CD4-positive, alpha-beta T cell treated with Interleukin-15 for 1 hour (primary cell): Measurements from ENCODE around the gene GNE.
"Not testable (repeated sequence)": the region's sequence is repeated elsewhere in the genome, so short reads cannot be mapped to it uniquely, and the experiment has no call there.

Experiments
- DNase-seq: peaks from one replicate; pipeline ENCODE4 v3.0.0-alpha.2; 2020

GNE gene, protein sequence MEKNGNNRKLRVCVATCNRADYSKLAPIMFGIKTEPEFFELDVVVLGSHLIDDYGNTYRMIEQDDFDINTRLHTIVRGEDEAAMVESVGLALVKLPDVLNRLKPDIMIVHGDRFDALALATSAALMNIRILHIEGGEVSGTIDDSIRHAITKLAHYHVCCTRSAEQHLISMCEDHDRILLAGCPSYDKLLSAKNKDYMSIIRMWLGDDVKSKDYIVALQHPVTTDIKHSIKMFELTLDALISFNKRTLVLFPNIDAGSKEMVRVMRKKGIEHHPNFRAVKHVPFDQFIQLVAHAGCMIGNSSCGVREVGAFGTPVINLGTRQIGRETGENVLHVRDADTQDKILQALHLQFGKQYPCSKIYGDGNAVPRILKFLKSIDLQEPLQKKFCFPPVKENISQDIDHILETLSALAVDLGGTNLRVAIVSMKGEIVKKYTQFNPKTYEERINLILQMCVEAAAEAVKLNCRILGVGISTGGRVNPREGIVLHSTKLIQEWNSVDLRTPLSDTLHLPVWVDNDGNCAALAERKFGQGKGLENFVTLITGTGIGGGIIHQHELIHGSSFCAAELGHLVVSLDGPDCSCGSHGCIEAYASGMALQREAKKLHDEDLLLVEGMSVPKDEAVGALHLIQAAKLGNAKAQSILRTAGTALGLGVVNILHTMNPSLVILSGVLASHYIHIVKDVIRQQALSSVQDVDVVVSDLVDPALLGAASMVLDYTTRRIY

DNA sequence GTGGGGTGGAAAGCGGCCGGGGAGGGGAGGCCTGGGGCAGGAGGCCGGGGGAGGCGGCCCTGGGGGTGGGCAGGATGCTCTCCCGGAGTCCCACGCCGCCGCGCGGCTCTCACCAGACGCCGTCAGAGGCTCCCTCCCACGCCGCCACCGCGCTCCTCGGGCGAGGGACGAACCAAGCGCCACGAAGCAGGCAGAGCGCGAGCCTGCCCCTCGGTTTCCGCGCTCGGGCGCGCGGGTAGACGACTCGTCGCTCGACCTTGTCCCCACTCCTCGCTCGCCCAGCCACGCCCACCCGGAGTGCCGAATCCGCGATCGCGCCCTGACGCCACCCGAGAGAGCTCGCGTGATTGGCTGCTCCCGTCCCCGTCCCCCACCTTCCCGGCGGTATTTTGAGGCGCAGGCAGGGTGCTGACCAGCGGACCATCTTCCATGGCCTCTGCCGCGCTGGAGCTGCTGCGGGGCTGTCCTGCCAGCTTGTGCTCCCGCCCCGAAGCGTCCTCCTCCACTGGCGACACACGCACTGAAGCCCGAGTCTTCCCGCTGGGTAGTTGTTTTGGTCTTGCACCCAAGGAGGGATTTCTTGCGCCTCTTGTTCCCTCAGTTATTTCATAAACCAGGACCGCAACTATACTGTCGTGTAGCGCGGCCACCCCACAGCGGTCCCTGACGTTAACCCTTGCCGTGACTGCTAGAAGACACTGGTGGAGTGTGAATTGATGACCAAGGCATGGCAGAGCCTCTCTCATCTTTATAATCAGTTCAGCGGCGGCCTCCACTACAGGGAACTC is at the start of gene GNE:
GNE (minus strand) TSS at position 241 of the 788 bp plus-strand sequence. CDS start 9,093 bp downstream, outside the sequence.
- peak; percentile 95 for DNase-seq

DNA sequence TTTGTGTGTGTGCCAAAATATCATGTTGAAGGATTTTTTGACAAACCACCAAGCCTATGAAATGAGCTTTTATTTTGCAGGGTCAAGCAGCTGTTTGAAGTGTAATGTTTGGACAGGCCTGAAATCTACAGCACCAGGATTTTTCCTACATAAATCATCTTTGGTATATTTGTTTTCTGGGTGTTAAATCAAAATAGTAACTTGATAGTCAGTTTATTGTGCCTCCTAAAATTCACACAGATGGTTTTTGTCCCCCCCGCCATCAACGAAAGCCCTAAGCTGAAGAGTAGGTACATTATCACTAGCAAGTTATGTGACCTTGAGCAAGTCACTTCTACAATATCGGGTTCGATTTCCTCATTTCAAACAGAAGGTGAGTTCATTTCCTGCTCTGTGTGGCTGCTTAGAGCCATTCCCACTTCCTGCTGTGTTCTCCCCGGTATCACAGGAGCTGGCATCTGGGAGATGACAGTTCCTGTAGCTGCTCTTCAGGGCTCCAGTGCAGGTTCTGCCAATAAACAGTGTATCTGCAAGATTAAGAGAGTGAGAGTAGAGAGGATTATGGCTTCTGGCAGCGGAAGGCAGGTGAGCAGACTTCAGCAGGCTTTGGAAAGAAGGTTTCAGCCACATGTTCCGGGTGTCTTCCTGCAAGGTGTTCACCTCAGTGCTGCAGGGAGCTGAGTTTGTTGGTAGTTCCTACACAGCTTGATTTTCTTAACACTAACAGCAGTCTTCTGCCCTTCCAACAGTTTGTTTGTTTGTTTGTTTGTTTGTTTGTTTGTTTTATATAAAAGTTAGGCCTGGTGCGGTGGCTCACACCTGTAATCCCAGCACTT is 48.4 kb upstream of the GNE start:
- no peak for DNase-seq

DNA sequence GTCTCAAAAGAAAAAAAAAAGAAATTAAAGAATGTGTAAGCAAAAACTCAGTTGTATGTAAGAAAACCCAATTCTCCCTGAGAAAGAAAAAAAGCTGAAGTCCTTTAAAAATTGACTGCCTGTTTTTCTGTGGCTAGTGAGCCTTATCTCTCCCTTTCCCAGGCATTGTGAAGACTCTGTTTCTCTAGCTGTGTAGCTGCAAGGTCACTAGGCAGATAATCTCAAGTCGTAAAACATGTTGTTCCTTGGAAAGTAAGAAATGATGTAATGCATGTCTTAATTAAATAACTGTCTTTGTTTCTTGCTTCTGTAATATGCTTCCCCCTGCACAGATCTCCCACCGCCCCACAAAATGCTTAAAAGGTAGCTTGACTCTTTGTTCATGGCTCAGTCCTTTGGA is 46.1 kb upstream of the GNE start:
- not testable (repeated sequence) for DNase-seq

DNA sequence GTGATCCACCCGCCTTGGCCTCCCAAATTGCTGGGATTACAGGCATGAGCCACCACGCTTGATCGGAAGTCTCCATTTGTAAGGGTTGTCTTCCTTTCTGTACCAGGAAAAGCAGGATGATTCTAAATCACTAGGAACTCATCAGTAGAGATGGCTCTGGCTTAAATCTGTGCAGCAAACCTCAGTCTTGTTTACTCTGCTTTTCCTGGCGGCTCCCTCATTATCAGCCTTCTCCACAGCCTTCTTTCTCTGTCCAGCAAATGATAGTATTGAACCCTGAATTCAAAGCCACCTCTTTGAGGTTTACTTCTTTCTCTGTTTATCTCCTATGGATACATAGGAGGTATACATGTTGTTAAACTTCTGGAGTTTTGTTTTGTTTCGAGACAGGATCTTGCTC is 43.0 kb upstream of the GNE start:
- DNase-seq, result no peak

DNA sequence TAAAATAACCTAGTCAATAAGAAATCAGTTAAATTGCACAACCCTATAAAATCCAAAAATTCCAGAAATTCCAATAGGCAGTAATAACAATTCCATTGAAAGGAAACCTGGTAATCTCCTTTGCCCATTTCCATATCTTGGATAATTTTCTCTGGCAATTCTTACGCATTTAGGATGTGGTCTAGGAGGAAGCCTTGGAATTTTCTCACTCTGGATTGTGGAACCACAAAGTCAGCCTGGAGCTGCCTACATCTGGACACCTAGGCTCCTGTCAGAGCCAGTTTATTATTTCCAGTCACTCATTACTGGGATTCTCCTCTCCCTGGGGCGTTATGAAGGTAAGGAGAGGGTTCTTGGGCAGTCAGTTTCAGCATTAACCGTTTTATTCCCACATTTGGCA is 40.3 kb upstream of the GNE start:
- no peak for DNase-seq

DNA sequence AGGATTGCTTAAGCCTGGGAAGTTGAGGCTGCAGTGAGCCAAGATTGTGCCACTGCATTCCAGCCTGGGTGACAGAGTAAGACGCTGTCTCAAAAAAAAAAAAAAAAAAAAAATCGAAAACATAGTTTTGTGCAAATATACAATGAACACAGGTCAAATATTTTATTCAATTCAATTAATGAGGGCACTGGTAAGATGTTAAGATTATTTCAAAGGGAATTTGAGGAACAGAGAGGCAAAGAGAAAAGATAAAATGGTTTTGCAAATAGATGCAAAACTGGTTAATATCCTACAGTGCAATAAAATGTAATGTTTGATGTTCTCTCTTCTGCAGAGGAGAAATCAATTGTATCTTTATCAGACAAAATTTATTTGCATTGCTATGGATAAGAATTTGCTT is 39.5 kb upstream of the GNE start:
- no peak for DNase-seq

DNA sequence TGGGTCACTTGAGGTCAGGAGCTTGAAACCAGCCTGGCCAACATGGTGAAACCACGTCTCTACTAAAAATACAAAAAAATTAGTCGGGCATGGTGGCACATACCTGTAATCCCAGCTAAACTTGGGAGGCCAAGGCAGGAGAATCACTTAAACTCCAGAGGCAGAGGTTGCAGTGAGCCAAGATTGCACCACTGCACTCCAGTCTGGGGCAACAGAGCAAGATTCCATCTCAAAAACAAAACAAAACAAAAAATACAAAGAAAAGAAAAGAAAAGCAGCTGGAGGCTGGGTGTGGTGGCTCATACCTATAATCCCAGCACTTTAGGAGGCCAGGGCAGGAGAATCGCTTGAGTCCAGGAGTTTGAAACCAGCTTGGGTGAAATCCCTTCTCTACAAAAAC is 36.7 kb upstream of the GNE start:
- DNase-seq, result not testable (repeated sequence)

DNA sequence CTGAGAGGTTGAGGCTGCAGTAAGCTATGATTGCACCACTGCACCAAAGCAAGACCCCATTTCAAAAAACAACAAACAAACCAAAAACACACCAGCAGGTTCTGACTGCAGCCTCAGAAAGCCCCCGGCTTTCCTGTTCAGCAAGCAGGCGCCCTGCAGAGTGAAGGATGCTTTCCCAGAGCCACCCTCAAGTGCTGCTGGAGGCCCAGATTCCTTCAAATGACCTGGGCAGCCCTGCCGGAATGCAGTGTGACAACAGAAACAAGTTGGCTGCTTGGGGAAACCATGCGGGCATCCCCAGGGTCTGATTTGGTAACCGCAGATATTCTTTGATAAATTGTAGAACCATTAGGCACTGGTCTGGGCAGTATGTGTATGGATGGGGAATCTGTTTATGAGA is 35.7 kb upstream of the GNE start:
- DNase-seq, result no peak

DNA sequence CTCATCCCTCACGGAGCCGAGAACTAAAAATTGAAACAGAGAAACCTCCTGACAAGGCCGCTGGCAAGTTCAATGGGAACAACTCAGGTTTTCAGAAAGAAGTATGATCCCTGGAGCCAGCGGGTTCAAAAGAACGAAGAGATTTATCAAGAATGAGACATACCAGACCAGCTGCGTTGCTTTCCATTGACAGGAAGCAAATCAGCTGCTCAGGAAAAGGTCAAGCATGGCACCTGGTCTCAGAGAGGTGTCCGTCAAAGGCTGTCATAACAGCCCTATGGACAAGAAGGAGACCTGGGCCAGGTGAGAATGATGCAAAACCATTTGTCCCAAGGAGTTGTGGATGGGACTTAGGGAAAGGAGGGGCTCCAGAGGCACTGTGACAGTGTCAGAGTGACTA is 34.9 kb upstream of the GNE start:
- DNase-seq, result no peak

DNA sequence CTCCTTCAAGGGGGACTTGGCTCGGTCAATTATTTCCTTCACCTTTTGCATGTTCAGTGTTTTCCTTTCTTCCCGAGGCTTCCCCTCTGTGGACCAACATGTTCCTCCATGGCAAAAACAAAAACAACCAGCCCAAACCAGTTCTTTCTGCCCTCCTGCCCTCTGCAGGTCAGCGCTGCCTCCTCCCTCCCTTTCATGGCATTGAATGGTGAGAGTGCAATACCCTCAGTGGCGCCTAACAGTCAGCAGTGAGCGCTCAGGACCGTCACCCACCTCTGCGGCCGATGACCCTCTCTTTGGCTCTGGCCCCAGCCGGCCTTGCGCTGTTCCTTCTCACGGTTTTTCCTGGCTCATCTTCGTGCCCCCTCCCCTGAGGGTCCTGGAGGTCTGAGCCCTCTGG is 34.4 kb upstream of the GNE start:
- no peak for DNase-seq

DNA sequence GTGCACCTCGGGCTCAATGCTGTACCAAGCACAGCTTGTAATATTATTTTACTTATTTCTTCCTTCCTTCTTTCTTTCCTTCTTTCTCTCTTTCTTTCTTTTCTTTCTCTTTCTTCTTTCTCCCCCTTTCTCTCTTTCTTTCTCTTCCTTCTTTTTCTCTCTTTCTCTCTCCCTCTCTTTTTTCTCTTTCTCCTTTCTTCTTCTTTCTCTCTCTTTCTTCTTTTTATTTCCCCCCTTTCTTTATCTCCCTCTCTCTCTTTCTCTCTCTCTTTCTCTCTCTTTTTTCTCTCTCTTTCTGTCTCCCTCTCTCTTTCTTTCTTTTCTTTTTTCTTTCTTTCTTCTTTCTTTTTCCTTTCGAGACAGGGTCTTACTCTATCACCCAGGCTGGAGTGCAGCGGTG is 32.7 kb upstream of the GNE start:
- DNase-seq, result no peak

DNA sequence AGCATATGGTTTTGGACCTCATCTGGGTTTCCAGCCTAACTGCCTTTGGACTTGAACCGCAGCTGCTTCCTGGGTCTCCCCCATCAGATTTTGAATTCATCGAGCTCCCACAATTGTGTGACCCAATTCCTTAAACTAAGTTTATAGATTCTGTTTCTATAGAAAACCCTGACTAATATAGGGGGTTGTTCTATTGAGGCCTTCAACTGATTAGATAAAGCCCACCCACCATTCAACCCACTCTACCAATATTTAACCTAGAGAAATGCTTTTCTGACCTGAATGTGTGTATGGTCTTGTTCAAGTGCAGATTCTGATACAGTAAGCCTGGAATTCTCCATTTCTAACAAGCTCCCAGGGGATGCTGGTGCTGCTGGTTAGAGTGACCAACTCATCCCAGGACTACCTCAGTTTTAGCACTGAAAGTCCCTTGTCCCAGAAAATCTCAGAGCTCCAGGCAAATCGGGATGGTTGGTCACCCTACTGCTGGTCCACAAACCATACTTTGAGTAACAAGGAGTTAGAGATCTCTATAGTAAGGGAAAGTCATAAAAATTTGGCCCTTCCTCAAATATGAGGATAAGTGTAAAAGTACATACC is 31.7 kb upstream of the GNE start:
- DNase-seq, result no peak

DNA sequence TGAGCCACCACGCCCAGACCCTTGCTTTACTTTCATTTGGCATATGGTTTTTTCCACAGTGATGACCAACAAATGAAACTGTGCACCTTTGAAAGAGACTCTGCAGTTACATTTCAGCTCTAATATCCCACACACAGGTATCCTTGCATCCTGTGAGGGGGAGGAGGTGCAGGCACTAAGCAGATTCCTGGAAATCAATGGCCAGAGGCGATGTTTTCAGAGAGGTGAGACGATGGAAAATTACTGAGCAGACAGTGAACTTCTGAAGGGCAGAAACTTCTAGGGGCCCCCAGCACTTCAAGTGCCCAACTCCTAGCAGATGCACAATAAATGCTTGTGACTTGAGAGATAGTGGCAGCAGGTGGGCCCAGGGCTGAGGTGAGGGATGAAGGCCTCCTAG is 29.8 kb upstream of the GNE start:
- DNase-seq, result no peak

DNA sequence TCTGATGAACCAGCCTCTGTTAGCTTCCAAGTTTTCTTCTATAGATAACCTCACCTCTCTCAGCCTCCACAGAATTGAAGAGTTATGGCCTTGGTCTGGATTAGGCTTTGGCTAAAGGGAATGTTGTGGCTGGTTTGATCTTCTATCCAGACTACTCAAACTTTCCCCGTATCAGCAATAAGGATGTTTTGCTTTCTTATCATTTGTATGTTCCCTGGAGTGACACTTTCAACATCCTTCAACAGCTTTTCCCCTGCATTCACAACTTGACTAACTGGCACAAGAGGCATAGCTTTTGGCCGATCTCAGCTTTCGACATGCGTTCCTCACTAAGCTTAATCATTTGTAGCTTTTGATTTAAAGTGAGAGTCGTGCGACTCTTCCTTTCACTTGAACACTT is 28.1 kb upstream of the GNE start:
- DNase-seq, result no peak

DNA sequence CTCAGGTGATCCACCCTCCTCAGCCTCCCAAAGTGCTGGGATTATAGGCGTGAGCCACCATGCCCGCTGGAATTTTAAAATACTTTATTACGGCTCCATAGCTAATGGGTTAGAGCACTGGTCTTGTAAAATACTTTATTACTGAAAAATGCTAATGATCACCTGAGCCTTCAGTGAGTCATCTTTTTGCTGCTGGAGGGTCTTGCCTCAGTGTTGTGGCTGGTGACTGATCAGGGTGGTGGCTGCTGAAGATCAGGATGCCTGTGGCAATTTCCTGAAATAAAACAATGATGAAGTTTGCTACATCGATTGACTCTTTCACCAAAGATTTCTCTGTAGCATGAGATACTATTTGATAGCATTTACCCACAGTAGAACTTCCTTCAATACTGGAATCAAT is 26.0 kb upstream of the GNE start:
- DNase-seq, result no peak

DNA sequence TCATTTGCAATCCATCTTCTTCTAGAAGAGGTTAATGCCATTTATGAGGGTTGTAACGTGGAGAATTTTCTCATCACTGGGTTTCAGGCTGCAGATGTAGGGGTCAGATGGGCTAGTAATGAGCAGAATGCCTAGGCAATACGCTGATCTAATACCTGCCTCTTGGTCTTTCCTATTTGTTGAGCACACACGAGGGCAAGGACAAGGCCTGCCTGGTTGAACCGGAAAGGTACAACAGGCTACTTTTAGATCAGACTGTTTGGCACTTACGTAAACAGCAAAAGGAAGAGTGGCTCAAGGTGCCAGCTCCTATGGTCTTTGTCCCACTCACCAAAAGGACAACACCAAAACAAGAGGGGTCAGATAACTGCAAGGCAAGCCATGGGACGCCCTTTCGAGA is 24.0 kb upstream of the GNE start:
- DNase-seq, result no peak

DNA sequence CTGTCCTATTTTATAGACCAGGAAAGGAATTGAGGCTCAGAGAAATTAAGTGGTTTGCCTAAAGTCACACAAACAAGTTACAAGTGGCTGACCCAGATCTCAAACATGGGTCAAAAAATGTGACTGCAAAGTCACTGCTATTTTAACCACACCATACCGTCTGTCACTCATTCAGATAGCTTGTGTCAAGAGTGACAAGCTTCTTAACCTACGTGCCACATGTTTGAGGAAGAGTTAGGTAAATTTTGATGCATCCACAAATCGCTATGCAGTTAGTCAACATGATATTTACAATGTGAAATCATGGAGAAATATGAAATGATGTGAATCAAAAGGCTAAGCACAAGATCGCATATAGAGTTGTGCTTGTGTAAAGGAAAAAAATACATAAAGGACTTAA is 22.7 kb upstream of the GNE start:
- DNase-seq, result no peak

DNA sequence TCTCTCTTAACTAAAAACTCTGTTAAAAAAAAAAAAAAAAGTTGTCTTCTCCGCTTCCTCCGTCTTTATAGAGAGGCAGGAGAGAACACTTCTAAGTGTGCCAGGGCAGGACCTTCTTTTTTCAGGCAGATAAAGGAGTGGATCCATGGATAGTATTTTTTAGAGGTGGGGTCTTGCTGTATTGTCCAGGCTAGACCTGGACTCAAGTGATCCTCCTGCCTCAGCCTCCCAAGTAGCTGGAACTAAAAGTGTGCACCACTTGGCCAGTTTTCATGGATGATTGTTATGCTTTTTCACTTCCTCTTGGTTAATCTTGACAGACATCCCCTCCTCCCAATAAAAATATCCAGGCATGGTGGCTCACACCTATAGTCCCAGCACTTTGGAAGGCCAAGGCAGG is 20.0 kb upstream of the GNE start:
- DNase-seq, result no peak

DNA sequence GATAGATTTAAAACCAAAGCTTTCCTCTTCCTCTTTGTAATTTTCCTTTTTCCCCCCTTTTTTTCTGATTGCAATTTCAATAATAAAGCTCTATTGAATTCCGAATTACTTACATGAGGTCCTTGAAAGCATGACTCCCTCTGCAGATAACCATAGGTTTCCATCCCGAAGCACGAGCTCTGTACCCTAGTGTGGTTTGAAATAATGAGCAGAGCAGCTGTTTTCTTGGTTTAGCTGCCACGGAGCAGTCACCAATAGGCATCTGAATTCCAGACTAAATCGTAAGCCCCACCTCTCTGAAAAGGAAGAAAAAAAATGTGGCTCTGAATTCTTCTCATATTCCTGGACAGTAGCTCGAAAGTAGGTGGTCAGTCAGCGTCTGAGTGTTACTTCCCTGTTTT is 18.5 kb upstream of the GNE start:
- DNase-seq, result no peak

DNA sequence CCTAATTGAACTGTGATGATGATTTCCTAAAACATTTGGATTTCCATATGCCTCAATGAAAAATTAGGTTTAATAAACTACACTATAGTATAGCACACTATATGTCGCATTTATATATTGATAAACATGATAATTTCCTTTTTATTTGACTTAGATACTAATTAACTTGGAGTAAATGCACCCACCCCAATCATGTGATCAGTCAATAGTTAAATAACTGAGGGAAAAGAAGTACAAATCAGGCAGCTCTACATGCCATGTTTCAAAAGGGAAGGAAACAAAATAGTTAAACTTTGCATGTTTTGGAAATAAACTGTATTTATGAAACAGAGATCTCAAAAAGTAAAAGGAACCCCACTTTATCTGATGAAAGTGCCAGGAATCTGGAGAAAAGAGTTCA is 18.0 kb upstream of the GNE start:
- DNase-seq, result no peak

DNA sequence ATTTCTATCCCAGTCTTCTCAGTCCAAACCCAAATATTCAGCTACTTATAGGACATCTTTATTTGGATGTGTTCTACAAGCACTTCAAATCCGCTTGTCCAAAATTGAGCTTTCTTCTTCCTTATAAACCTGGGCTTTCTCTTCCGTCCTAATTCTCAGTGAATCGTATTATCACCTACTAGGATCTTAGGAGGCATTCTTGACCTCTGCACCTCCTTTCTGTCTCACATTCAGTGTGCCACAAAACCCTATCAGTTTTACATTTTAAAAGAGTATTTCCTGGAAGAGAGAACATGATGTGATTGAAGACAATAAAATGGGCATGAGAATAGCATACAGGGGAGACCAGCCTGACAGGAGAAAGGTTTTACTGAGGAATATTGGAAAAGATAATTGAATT is 16.8 kb upstream of the GNE start:
- no peak for DNase-seq

DNA sequence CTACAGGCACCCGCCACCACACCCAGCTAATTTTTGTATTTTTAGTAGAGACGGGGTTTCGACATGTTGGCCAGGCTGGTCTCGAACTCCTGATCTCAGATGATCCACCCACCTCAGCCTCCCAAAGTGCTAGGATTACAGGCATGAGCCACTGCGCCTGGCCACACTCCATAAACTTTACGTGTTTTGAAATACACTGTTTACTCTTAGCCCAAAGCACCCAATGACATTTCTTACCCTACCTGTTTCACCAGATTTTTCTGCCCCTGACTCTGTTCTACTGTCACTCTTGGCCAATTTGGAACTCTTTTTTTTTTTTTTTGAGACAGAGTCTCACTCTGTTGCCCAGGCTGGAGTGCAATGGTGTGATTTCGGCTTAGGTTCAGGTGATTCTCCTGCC is 15.1 kb upstream of the GNE start:
- DNase-seq, result not testable (repeated sequence)
